GM18517 (cell line): ENCODE data around the gene ORM2.

Experiments
- ATAC-seq: cut with Tn5 transposase; IDR thresholded peaks from one replicate; pipeline ENCODE4 v1.9.1; 2021; ENCODE audit warnings: mild to moderate bottlenecking, moderate library complexity; ENCODE audit not compliant: unreplicated experiment

ORM2 gene

GRCh38 chr9:114291886-114292590, 37.6 kb upstream of the ORM2 start:
- ATAC-seq: no peak

GRCh38 chr9:114294664-114295063, 35.0 kb upstream of the ORM2 start:
- ATAC-seq: no peak

- ATAC-seq: no peak
Observed at GRCh38 chr9:114296338-114296737, 33.3 kb upstream of the ORM2 start.

GRCh38 chr9:114299286-114300152, 30.1 kb upstream of the ORM2 start:
- no peak for ATAC-seq

GRCh38 chr9:114300153-114300845, 29.4 kb upstream of the ORM2 start:
- no peak for ATAC-seq

GRCh38 chr9:114300846-114301797, 28.5 kb upstream of the ORM2 start:
- ATAC-seq: no peak

- ATAC-seq: no peak
Observed at GRCh38 chr9:114301798-114302565, 27.7 kb upstream of the ORM2 start.

- no peak for ATAC-seq
Observed at GRCh38 chr9:114302727-114303126, 26.9 kb upstream of the ORM2 start.

- ATAC-seq: no peak
Observed at GRCh38 chr9:114303571-114303970, 26.1 kb upstream of the ORM2 start.

- ATAC-seq: no peak
Observed at GRCh38 chr9:114303977-114304376, 25.7 kb upstream of the ORM2 start.

- no peak for ATAC-seq
Observed at GRCh38 chr9:114304416-114305188, 25.1 kb upstream of the ORM2 start.

- ATAC-seq: no peak
Observed at GRCh38 chr9:114307899-114308267, 21.8 kb upstream of the ORM2 start.

GRCh38 chr9:114308361-114308950, 21.2 kb upstream of the ORM2 start:
- ATAC-seq: no peak

- no peak for ATAC-seq
Observed at GRCh38 chr9:114309096-114309495, 20.6 kb upstream of the ORM2 start.

GRCh38 chr9:114310471-114311450, 18.9 kb upstream of the ORM2 start:
- ATAC-seq: no peak

GRCh38 chr9:114311571-114312512, 17.8 kb upstream of the ORM2 start:
- no peak for ATAC-seq
